ENCODE results near the gene ACOXL.

Gene ACOXL

DNA sequence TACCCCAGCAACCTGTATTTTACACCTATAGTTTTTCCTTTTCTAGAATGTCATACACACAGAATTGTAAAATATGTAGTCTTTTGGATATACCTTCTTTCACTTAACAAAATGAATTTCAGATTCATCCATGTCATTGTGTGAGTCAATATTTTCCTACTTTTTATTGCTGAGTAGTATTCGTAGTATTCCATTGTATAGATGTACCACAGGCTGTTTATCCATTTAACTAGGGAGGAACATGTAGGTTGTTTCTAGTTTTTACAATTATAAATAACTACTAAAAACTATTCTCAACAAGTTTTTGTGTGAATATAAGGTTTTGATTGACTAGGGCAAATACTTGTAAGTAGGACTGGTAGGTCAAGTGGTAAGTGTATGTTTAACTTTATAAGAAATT lies 187.4 kb downstream of the ACOXL start:
- H3K36me3 ChIP-seq (ENCODE audit: control insufficient read depth, insufficient read depth, low read length) = no peaks in the 10 kb centered on the region
- H3K27ac ChIP-seq = no peak overlapping the region
- no peaks in the 10 kb centered on the region for H3K9me3 ChIP-seq (ENCODE audit: control insufficient read depth, low read length)
- H3K4me3 ChIP-seq (ENCODE audit: low read depth, low read length) = no peak overlapping the region
- H2AFZ ChIP-seq = no peak overlapping the region
- H3K27me3 ChIP-seq (ENCODE audit: control insufficient read depth, insufficient read depth, low read length) = no peaks in the 10 kb centered on the region
- H3K4me2 ChIP-seq (ENCODE audit: low read length) = no peak overlapping the region
- H3K79me2 ChIP-seq = no peaks in the 10 kb centered on the region
- TF ChIP-seq, protein P1, sequence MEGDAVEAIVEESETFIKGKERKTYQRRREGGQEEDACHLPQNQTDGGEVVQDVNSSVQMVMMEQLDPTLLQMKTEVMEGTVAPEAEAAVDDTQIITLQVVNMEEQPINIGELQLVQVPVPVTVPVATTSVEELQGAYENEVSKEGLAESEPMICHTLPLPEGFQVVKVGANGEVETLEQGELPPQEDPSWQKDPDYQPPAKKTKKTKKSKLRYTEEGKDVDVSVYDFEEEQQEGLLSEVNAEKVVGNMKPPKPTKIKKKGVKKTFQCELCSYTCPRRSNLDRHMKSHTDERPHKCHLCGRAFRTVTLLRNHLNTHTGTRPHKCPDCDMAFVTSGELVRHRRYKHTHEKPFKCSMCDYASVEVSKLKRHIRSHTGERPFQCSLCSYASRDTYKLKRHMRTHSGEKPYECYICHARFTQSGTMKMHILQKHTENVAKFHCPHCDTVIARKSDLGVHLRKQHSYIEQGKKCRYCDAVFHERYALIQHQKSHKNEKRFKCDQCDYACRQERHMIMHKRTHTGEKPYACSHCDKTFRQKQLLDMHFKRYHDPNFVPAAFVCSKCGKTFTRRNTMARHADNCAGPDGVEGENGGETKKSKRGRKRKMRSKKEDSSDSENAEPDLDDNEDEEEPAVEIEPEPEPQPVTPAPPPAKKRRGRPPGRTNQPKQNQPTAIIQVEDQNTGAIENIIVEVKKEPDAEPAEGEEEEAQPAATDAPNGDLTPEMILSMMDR (IDR thresholded peaks at IDR 0.05) = no peak
- no peak overlapping the region for H3K9ac ChIP-seq
- no peaks in the 10 kb centered on the region for H3K4me1 ChIP-seq

GRCh38 chr2:110925479-110925878 lies 193.1 kb downstream of the ACOXL start:
- Histone ChIP-seq H3K27ac (no peak overlapping the region), H3K4me1 (no peaks in the 10 kb centered on the region), H3K79me2 (no peaks in the 10 kb centered on the region), H3K36me3 (ENCODE audit: control insufficient read depth, insufficient read depth, low read length) (no peaks in the 10 kb centered on the region), H3K9me3 (ENCODE audit: control insufficient read depth, low read length) (no peaks in the 10 kb centered on the region), H3K9ac (no peak overlapping the region), H3K4me3 (ENCODE audit: low read depth, low read length) (no peak overlapping the region), H3K4me2 (ENCODE audit: low read length) (no peak overlapping the region), H3K27me3 (ENCODE audit: control insufficient read depth, insufficient read depth, low read length) (no peaks in the 10 kb centered on the region), H2AFZ (no peak overlapping the region)
- TF ChIP-seq, protein P1 (IDR thresholded peaks at IDR 0.05) = no peak

- Histone ChIP-seq H3K9me3 (ENCODE audit: control insufficient read depth, low read length) (no peaks in the 10 kb centered on the region), H3K36me3 (ENCODE audit: control insufficient read depth, insufficient read depth, low read length) (no peaks in the 10 kb centered on the region), H3K4me2 (ENCODE audit: low read length) (no peak overlapping the region), H3K27ac (no peak overlapping the region), H3K9ac (no peak overlapping the region), H3K4me1 (no peaks in the 10 kb centered on the region), H3K4me3 (ENCODE audit: low read depth, low read length) (no peak overlapping the region), H2AFZ (no peak overlapping the region), H3K79me2 (no peaks in the 10 kb centered on the region), H3K27me3 (ENCODE audit: control insufficient read depth, insufficient read depth, low read length) (no peaks in the 10 kb centered on the region)
- TF ChIP-seq, protein P1 (IDR thresholded peaks at IDR 0.05) = no peak
These were observed 195.2 kb downstream of the ACOXL start for GRCh38 chr2:110927526-110927925.

DNA sequence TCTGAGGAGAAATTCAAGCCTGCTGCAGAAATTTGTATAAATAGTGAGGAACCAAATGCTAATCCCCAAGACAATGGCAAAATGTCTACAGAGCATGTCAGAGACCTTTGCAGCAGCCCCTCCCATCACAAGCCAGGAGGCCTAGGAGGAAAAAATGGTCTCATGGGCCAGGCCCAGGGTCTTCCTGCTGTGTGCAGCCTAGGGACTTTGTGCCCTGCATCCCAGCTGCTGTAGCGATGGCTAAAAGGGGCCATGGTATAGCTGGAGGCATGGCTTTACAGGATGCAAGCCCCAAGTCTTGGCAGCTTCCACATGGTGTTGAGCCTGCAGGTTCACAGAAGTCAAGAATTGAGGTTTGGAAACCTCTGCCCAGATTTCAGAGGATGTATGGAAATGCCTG lies 197.2 kb downstream of the ACOXL start:
- H3K9me3 ChIP-seq (ENCODE audit: control insufficient read depth, low read length) = no peaks in the 10 kb centered on the region
- no peak overlapping the region for H3K27ac ChIP-seq
- no peaks in the 10 kb centered on the region for H3K4me1 ChIP-seq
- H2AFZ ChIP-seq = no peak overlapping the region
- no peaks in the 10 kb centered on the region for H3K27me3 ChIP-seq (ENCODE audit: control insufficient read depth, insufficient read depth, low read length)
- H3K9ac ChIP-seq = no peak overlapping the region
- H3K79me2 ChIP-seq = no peaks in the 10 kb centered on the region
- no peak overlapping the region for H3K4me3 ChIP-seq (ENCODE audit: low read depth, low read length)
- TF ChIP-seq, protein P1 (IDR thresholded peaks at IDR 0.05) = no peak
- H3K36me3 ChIP-seq (ENCODE audit: control insufficient read depth, insufficient read depth, low read length) = no peaks in the 10 kb centered on the region
- H3K4me2 ChIP-seq (ENCODE audit: low read length) = no peak overlapping the region

DNA sequence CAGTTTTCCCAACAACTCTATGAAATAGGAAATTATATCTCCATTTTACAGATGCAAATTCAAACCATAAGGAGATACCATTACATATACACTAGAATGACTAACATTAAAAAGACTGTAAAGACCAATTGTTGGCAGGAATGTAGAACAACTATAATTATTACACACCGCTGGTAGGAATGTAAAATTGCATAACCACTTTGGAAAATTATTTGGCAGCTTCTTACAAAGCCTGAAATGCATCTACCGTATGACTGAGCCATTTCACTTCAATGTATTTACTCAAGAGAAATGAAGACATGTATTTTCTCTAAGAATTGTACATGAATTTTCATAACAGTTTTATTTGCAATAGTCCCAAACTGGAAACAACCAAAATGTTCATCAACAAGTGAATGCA lies 199.3 kb downstream of the ACOXL start:
- no peak overlapping the region for H3K4me2 ChIP-seq (ENCODE audit: low read length)
- no peak overlapping the region for H3K4me3 ChIP-seq (ENCODE audit: low read depth, low read length)
- no peak overlapping the region for H3K27ac ChIP-seq
- no peaks in the 10 kb centered on the region for H3K27me3 ChIP-seq (ENCODE audit: control insufficient read depth, insufficient read depth, low read length)
- H2AFZ ChIP-seq = no peak overlapping the region
- no peaks in the 10 kb centered on the region for H3K36me3 ChIP-seq (ENCODE audit: control insufficient read depth, insufficient read depth, low read length)
- TF ChIP-seq, protein P1 (IDR thresholded peaks at IDR 0.05) = no peak
- H3K4me1 ChIP-seq = no peaks in the 10 kb centered on the region
- H3K9me3 ChIP-seq (ENCODE audit: control insufficient read depth, low read length) = no peaks in the 10 kb centered on the region
- H3K79me2 ChIP-seq = no peaks in the 10 kb centered on the region
- no peak overlapping the region for H3K9ac ChIP-seq
